HEK293 (cell line): ENCODE data around the gene OR2T8.

ENCODE experiments used
- ZNF138 ChIP-seq: fragments of 450-650 bp; formaldehyde crosslinking; IDR thresholded peaks from 2 replicates; pipeline ENCODE4 v1.5.1; 2016; ENCODE audit warnings: missing biosample characterization, missing genetic modification characterization, borderline replicate concordance
- TF ChIP-seq, protein P1 (sequence below): fragments of 450-650 bp; formaldehyde crosslinking; IDR thresholded peaks from 2 replicates; pipeline ENCODE4 v1.5.1; 2016; ENCODE audit warnings: missing biosample characterization, missing genetic modification characterization
- TF ChIP-seq, protein P2 (sequence below): fragments of 450-650 bp; formaldehyde crosslinking; IDR thresholded peaks from 2 replicates; pipeline ENCODE4 v1.5.1; 2016; ENCODE audit warnings: missing biosample characterization, missing genetic modification characterization

DNA sequence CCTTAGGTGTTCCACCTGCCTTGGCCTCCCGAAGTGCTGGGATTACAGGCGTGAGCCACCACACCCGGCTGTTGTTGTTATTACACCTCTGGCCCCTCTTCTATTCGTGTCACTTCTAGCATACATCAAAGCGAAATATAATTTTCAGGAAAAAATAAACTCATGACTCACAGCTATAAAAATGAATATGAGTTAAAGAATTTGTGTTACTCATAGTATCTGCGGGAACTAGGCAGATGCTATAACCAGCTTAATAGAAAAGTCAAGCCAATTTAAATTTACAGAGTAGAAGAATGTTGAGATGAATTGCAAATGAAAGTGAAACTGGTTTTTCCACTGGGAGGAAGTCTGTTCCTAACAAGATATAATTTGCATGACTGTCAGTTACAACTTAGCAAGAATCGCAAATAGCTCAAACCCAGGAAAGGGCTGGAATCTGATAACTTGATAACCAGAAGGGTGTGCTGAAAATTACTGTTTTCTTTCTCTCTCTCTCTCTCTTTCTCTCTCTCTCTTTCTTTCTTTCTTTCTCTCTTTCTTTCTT lies 13.5 kb upstream of the OR2T8 start:
- TF ChIP-seq, protein P1, sequence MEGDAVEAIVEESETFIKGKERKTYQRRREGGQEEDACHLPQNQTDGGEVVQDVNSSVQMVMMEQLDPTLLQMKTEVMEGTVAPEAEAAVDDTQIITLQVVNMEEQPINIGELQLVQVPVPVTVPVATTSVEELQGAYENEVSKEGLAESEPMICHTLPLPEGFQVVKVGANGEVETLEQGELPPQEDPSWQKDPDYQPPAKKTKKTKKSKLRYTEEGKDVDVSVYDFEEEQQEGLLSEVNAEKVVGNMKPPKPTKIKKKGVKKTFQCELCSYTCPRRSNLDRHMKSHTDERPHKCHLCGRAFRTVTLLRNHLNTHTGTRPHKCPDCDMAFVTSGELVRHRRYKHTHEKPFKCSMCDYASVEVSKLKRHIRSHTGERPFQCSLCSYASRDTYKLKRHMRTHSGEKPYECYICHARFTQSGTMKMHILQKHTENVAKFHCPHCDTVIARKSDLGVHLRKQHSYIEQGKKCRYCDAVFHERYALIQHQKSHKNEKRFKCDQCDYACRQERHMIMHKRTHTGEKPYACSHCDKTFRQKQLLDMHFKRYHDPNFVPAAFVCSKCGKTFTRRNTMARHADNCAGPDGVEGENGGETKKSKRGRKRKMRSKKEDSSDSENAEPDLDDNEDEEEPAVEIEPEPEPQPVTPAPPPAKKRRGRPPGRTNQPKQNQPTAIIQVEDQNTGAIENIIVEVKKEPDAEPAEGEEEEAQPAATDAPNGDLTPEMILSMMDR (tag by site-specific recombination), result no peak
- TF ChIP-seq ZNF138 (tag by site-specific recombination), result no peak
- TF ChIP-seq, protein P2, sequence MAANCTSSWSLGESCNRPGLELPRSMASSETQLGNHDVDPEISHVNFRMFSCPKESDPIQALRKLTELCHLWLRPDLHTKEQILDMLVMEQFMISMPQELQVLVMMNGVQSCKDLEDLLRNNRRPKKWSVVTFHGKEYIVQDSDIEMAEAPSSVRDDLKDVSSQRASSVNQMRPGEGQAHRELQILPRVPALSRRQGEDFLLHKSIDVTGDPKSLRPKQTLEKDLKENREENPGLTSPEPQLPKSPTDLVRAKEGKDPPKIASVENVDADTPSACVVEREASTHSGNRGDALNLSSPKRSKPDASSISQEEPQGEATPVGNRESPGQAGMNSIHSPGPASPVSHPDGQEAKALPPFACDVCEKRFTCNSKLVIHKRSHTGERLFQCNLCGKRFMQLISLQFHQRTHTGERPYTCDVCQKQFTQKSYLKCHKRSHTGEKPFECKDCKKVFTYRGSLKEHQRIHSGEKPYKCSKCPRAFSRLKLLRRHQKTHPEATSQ (tag by site-specific recombination), result no peak
